Measurements from ENCODE around the gene PPP2R3A.
A peak's percentile ranks its signal among the peaks of the same experiment; 100 is the strongest.

The PPP2R3A gene

DNA sequence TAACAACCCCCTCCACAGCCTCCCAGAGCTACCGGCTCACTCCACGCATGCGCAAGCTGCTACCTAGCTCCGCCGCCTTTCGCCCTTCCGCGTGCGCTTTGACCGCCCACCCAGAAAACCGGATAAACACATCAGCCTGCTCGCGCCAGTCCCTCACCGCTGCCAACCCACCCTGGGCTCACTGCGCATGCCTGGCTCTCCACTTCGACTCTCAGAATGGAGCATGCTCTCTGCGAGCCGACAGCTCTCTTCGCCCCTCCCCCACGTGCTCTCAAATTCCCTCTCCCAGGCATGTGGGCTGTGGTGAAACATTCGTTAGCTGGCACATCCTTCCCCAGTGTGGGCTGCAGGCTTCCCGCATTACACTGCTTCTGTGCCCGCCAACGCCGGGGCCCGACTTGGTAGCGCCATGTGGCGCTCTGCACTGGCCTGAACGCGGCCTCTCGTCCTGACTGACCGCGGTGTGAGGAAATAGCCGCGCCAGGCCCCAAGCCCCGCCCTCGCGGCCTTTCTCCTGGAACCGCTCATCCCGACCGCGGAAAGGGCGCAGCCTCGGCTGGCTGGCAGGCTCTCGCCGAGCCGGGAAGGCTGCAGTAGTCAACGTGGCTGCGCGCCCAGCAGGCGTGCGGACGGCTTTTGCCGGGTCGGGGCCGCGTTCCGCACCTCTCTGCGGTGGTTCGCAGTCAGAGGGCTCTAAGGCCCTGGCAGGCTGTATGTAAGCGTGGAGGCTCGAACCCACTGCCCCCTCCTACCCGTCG, 231.1 kb downstream of the PPP2R3A start:
- peak; percentile 96 for DNase-seq (ENCODE audit: low read depth)

DNA sequence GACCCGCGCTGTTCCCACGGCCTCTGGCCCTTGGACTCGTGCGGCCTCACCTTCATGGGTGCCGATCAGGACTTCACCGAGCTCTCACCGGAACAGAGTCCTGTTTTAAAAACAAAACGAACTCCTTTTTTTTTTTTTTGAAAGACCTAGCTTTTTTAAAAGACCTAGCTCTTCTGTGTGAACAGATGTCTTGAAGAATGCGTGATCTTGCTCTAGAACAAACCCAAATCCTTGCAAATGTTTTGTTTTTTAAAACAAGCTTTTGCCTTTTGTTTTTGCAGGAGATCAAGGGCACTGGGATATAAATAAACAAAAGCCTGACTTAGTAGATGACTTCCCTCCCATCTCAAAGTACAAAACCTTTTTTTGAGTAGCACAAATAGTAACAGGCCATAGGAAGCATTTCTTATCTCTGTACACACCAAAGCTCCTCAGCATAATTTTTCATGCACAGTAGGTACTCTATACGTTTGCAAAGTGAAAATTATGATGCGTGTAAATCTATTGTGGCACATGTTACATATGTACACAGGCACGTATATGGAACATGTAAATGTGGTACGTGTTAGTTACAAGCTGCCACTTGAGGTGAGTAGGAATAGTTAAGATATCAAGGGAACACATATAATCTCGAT, 231.7 kb downstream of the PPP2R3A start:
- no peak for DNase-seq (ENCODE audit: low read depth)

All from T follicular helper cell (primary cell).